Esophagus muscularis mucosa (tissue), 3 donors: ENCODE measurements around the gene SLC12A6.

ENCODE experiments used
- POLR2A ChIP-seq: fragments of 450-650 bp; IDR thresholded peaks from one replicate; pipeline ENCODE4 v1.6.1; 2017; ENCODE audit warnings: antibody characterized with exemption, moderate library complexity, mild to moderate bottlenecking, low read depth
- TF ChIP-seq, protein P1 (sequence below), 3 experiments: fragments of 200-600 bp in 2 of 3; fragments of 450-650 bp in 1 of 3; sonication (generic) in 2 of 3; IDR thresholded peaks; one replicate each; pipeline ENCODE4 v1.5.1; 2017 to 2019; ENCODE audit warnings: antibody characterized with exemption in 3 of 3, mild to moderate bottlenecking in 2 of 3, moderate library complexity in 1 of 3

DNA sequence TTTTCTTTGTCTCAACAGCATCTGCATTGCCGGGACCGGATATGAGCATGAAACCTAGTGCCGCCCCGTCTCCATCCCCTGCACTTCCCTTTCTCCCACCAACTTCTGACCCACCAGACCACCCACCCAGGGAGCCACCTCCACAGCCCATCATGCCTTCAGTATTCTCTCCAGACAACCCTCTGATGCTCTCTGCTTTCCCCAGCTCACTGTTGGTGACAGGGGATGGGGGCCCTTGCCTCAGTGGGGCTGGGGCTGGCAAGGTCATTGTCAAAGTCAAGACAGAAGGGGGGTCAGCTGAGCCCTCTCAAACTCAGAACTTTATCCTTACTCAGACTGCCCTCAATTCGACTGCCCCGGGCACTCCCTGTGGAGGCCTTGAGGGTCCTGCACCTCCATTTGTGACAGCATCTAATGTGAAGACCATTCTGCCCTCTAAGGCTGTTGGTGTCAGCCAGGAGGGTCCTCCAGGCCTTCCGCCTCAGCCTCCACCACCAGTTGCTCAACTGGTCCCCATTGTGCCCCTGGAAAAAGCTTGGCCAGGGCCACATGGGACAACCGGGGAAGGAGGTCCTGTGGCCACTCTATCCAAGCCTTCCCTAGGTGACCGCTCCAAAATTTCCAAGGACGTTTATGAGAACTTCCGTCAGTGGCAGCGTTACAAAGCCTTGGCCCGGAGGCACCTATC is 10.5 kb upstream of the SLC12A6 start:
- no peak for TF ChIP-seq POLR2A
- TF ChIP-seq, protein P1, sequence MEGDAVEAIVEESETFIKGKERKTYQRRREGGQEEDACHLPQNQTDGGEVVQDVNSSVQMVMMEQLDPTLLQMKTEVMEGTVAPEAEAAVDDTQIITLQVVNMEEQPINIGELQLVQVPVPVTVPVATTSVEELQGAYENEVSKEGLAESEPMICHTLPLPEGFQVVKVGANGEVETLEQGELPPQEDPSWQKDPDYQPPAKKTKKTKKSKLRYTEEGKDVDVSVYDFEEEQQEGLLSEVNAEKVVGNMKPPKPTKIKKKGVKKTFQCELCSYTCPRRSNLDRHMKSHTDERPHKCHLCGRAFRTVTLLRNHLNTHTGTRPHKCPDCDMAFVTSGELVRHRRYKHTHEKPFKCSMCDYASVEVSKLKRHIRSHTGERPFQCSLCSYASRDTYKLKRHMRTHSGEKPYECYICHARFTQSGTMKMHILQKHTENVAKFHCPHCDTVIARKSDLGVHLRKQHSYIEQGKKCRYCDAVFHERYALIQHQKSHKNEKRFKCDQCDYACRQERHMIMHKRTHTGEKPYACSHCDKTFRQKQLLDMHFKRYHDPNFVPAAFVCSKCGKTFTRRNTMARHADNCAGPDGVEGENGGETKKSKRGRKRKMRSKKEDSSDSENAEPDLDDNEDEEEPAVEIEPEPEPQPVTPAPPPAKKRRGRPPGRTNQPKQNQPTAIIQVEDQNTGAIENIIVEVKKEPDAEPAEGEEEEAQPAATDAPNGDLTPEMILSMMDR (IDR thresholded peaks at IDR 0.05) = no peak
